ENCODE data around the gene NBAS. TPM values are rescaled to one million over a fixed set of nuclear protein-coding genes. Genes with fewer than 3 reads are reported as not detected.

Gene NBAS
- total and polyA plus RNA-seq, 10 of the 15 experiments (the other 5 are each of a cell fraction or from before 2014, with no cell fraction given) = 4.3 to 32.7 (median 20.8) TPM

DNA sequence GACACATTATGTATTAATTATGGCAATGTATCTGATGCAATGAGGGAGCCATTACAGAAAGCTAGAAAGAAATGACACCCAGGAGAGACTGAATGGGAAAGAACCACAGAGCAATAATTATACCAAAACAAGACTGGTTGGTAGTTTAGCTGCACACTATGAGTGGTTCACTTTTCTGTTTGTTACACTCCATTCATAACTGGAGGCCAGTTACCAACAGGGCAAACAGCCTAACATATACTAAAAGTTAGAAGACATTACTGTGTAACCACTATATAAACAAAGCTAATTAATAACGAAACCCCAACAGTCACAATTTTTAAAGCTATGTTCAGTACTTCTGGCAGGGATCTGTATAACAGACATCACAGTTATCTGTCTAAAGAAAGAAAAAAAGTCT, 49.4 kb downstream of the NBAS start:
- H2AFZ ChIP-seq (ENCODE audit: control insufficient read depth, low read depth, low read length) = no peak overlapping the region
- TF ChIP-seq ZNF687 (IDR thresholded peaks at IDR 0.05) (no peak), RUNX3 (IDR thresholded peaks at IDR 0.05; ENCODE audit: low read length) (peak; percentile 13; the same call in 1 of the 2 replicates)
- ChIA-PET SMC1A (ENCODE audit: uncharacterized antibody, unreplicated experiment) (interaction anchor here (0.7 to 1.4 kb wide), 5 partner anchors 10 to 89 kb away, joined by 3 to 4 read pairs (median 3); no protein-coding TSS in a partner anchor), POLR2A (no interaction called here), RAD21 (ENCODE audit: unreplicated experiment) (no interaction called here), CTCF (interaction anchor here (1.0 to 1.5 kb wide), 3 partner anchors 10 to 36 kb away, joined by 3 to 4 read pairs (median 3); no protein-coding TSS in a partner anchor)
- ATAC-seq = no peak
- in situ Hi-C loops (cut with MboI) (no loop called here), intact Hi-C loops (cut with micrococcal nuclease; ENCODE audit: unreplicated experiment) (no loop called here)
- no TSS peak for BruUV-seq (replicated peaks)
- no peak overlapping the region for H3K4me3 ChIP-seq
- no peak overlapping the region for H3K27ac ChIP-seq (ENCODE audit: control insufficient read depth, insufficient read depth)
- no peaks in the 10 kb centered on the region for H3K4me1 ChIP-seq (ENCODE audit: control insufficient read depth, insufficient read depth, low read length)
- WGBS (ENCODE audit: insufficient coverage, insufficient replicate concordance, low lambda C conversion rate, missing lambda C conversion rate) = 0% methylated on average over 1 of the region's 1 CpG
- no peaks in the 10 kb centered on the region for H4K20me1 ChIP-seq (ENCODE audit: control insufficient read depth, insufficient read depth)
- H3K36me3 ChIP-seq (ENCODE audit: control insufficient read depth in 2 of 2, insufficient read depth in 2 of 2, low read length in 1 of 2) = peaks cover 0 to 3% of the 10 kb centered on the region in 2 experiments; a peak in 3 of 4 replicates
- no peak overlapping the region for H3K9ac ChIP-seq (ENCODE audit: control insufficient read depth, insufficient read depth, low read length)
- FAIRE-seq = no peak
- no peaks in the 10 kb centered on the region for H3K79me2 ChIP-seq (ENCODE audit: control insufficient read depth, insufficient read depth, low read length)
- no peaks in the 10 kb centered on the region for H3K27me3 ChIP-seq (replicated peaks in 1 of 2; ENCODE audit: control insufficient read depth in 2 of 2, insufficient read depth in 2 of 2, low read length in 1 of 2)
- no peaks in the 10 kb centered on the region for H3K9me3 ChIP-seq (replicated peaks; ENCODE audit: control insufficient read depth, insufficient read depth, low read length)
- H3K4me2 ChIP-seq (ENCODE audit: control insufficient read depth, insufficient read depth) = no peak overlapping the region
- no peak for DNase-seq (ENCODE audit: low read depth, low spot score)

DNA sequence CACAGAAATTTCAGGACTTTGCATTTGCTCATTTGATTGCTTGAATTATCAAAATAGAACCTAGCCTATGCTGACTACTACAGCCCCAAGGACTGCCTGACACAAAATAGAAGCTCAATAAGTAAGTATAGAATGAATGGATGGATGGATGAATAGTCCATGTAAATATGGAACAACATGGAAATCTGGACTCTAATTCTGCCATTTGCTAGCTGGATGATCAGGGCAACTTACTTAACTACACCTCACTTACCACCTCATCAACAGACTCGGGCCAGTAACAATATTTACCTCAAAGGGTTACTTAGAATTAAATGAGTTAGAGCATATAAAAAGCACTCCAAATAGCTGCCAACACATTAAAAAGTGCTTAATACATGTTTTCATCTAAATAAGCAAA, 50.6 kb downstream of the NBAS start:
- H3K4me1 ChIP-seq (ENCODE audit: control insufficient read depth, insufficient read depth, low read length) = no peaks in the 10 kb centered on the region
- 85% methylated on average over 1 of the region's 1 CpG for WGBS (ENCODE audit: insufficient coverage, insufficient replicate concordance, low lambda C conversion rate, missing lambda C conversion rate)
- peaks cover 0 to 3% of the 10 kb centered on the region in 2 experiments; a peak in 3 of 4 replicates for H3K36me3 ChIP-seq (ENCODE audit: control insufficient read depth in 2 of 2, insufficient read depth in 2 of 2, low read length in 1 of 2)
- no peak for ATAC-seq
- no TSS peak for BruUV-seq (replicated peaks)
- H3K27ac ChIP-seq (ENCODE audit: control insufficient read depth, insufficient read depth) = no peak overlapping the region
- in situ Hi-C loops (cut with MboI) = no loop called here
- ChIA-PET POLR2A (no interaction called here), RAD21 (ENCODE audit: unreplicated experiment) (no interaction called here), CTCF (no interaction called here), SMC1A (ENCODE audit: uncharacterized antibody, unreplicated experiment) (interaction anchor here (1.1 kb wide), 1 partner anchor 10 kb away, joined by 4 read pairs; no protein-coding TSS in a partner anchor)
- H3K4me2 ChIP-seq (ENCODE audit: control insufficient read depth, insufficient read depth) = no peak overlapping the region
- no peak overlapping the region for H2AFZ ChIP-seq (ENCODE audit: control insufficient read depth, low read depth, low read length)
- H3K9ac ChIP-seq (ENCODE audit: control insufficient read depth, insufficient read depth, low read length) = no peak overlapping the region
- no peaks in the 10 kb centered on the region for H3K79me2 ChIP-seq (ENCODE audit: control insufficient read depth, insufficient read depth, low read length)
- H3K27me3 ChIP-seq (replicated peaks in 1 of 2; ENCODE audit: control insufficient read depth in 2 of 2, insufficient read depth in 2 of 2, low read length in 1 of 2) = no peaks in the 10 kb centered on the region
- no peak for DNase-seq (ENCODE audit: low read depth, low spot score)
- no peak for FAIRE-seq
- H4K20me1 ChIP-seq (ENCODE audit: control insufficient read depth, insufficient read depth) = no peaks in the 10 kb centered on the region
- no peaks in the 10 kb centered on the region for H3K9me3 ChIP-seq (replicated peaks; ENCODE audit: control insufficient read depth, insufficient read depth, low read length)
- intact Hi-C loops (cut with micrococcal nuclease; ENCODE audit: unreplicated experiment) = no loop called here
- H3K4me3 ChIP-seq = no peak overlapping the region
- no peak for TF ChIP-seq USF1 (IDR thresholded peaks at IDR 0.05; ENCODE audit: borderline replicate concordance, extremely low read length, insufficient read depth, low read depth, low read length)
- TF ChIP-seq, protein P1, sequence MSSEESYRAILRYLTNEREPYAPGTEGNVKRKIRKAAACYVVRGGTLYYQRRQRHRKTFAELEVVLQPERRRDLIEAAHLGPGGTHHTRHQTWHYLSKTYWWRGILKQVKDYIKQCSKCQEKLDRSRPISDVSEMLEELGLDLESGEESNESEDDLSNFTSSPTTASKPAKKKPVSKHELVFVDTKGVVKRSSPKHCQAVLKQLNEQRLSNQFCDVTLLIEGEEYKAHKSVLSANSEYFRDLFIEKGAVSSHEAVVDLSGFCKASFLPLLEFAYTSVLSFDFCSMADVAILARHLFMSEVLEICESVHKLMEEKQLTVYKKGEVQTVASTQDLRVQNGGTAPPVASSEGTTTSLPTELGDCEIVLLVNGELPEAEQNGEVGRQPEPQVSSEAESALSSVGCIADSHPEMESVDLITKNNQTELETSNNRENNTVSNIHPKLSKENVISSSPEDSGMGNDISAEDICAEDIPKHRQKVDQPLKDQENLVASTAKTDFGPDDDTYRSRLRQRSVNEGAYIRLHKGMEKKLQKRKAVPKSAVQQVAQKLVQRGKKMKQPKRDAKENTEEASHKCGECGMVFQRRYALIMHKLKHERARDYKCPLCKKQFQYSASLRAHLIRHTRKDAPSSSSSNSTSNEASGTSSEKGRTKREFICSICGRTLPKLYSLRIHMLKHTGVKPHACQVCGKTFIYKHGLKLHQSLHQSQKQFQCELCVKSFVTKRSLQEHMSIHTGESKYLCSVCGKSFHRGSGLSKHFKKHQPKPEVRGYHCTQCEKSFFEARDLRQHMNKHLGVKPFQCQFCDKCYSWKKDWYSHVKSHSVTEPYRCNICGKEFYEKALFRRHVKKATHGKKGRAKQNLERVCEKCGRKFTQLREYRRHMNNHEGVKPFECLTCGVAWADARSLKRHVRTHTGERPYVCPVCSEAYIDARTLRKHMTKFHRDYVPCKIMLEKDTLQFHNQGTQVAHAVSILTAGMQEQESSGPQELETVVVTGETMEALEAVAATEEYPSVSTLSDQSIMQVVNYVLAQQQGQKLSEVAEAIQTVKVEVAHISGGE (CRISPR knock-in tag; IDR thresholded peaks at IDR 0.05) = no peak
- TF ChIP-seq NFYB (IDR thresholded peaks at IDR 0.05; ENCODE audit: insufficient read depth, low read depth, low read length) = no peak
- TF ChIP-seq EP300 (IDR thresholded peaks at IDR 0.05; ENCODE audit: borderline replicate concordance in 1 of 2, control insufficient read depth in 1 of 2, low read depth in 2 of 2, low read length in 2 of 2) = no peak

Measured in GM12878 (cell line).